ENCODE results near the gene IQCH.

DNA sequence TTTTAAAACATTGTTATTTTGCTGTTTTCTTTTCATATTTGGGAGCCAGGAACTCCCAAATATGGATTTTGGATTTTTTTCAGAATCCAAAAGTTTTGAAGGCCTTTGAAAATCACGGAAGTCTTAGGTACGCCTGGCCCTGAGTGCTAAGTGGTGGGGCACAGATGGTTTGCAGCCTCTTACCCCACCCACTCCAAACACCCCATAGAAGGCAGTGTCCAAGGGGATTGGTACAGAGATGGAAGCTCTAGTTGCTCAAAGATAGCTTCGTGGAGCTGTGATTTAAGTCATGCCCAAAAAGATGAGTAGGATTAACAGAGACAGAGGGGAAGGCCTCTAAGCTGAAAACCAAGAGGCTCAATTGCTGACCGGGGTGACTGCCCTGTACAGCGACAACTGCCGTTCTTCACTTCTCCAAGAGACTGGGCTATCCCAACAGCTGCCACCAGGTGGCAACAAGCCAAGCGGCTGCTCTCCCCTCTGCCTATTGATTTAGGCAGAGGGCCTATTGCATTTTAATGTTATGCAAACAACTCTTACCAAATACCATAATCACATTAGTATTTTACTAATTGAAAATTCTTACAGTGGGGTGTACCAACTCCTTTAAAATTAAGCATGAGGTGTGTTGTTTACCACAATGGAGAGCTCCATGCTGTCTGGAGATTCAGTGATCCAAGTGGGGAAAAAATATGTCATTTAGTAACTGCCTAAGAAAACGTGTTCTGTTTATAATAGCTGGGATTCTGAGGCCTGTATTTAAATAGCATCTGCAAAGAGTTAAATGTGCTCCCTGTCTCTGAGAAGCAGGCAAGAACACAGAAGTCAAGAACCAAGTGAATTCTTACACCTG, 202.3 kb downstream of the IQCH start:
- TF ChIP-seq XRCC5 (IDR thresholded peaks at IDR 0.05; ENCODE audit: low read depth, low read length) (0 out of 2 replicates have a peak, but pooled peaks have one; percentile 53), ZFP36 (IDR thresholded peaks at IDR 0.05; ENCODE audit: low read depth, low read length, partially characterized antibody) (no peak), ETV5 (CRISPR knock-in tag; IDR thresholded peaks at IDR 0.05; ENCODE audit: low read depth) (no peak)

All from K562 (cell line).